Measurements from ENCODE around the gene NLRP5.
"Not testable (repeated sequence)": the region's sequence is repeated elsewhere in the genome, so short reads cannot be mapped to it uniquely, and the experiment has no call there.

Gene NLRP5

DNA sequence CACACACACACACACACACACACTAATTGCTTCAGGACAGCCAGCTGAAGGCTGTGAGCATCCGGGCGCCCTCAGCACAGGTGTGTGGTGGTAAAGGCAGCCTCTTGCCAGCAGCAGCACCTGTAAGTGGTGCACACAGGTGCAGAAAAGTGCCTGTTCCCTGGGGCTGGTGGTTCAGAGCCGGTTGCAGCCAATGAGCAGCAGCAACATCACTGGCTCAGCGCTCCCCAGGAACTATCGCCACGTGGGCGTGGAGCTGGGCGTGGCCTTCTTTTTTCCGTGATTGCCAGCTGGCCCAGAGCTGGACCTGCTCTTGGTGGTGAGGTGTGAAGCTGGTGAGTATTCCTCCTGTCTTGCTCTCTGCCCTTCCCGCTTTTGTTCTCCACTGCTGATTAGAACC is at the start of gene NLRP5:
TSS of gene NLRP5 (plus strand) at position 289 of the 400 bp plus-strand sequence.
- Mint-ChIP-seq H3K9me3 (no peaks in the 10 kb centered on the region), H3K36me3 (ENCODE audit: insufficient read depth) (no peaks in the 10 kb centered on the region)
- ATAC-seq (replicated peaks; ENCODE audit: extremely low read depth, poor library complexity, severe bottlenecking): no peak

DNA sequence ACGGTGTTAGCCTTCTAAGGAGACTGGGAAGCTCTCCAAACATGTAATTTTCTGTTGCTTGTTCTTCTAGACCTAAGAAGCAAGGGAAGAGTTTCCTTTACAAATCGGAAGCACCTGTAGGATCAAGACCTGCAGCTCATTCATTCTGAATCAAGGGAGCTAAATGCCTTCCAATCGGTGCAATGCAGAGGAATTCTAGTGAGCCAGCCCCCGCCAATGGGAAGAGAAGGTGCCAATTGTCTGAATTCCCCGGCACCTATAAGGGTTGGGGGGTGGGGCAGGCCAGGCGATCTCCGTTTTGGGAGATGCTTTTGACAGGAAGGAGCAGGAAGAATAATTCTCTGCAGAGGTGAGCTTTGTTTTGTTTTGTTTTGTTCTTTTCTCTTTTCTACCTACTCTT is 47.4 kb upstream of the NLRP5 start:
- DNase-seq (ENCODE audit: low spot score in 2 of 2): no peak
- peaks cover 12% of the 10 kb centered on the region for H3K9me3 Mint-ChIP-seq
- no peak overlapping the region for H3K27ac Mint-ChIP-seq (ENCODE audit: low read depth)
- ATAC-seq (replicated peaks; ENCODE audit: extremely low read depth, poor library complexity, severe bottlenecking): no peak
- H3K36me3 Mint-ChIP-seq (ENCODE audit: insufficient read depth): peaks cover 6% of the 10 kb centered on the region
- no peaks in the 10 kb centered on the region for H3K4me1 Mint-ChIP-seq
- H3K4me3 Mint-ChIP-seq: no peak overlapping the region
- H3K27me3 Mint-ChIP-seq: peaks cover 8% of the 10 kb centered on the region

More for the DNA sequence above, at the start of gene NLRP5:
- no peak for DNase-seq (ENCODE audit: low spot score in 2 of 2)
- Mint-ChIP-seq H3K27me3 (no peaks in the 10 kb centered on the region), H3K27ac (ENCODE audit: low read depth) (no peak within 1 kb of the TSS), H3K4me1 (no peaks in the 10 kb centered on the region), H3K4me3 (no peak within 1 kb of the TSS)

- no peak for DNase-seq (ENCODE audit: low spot score in 2 of 2)
- peaks cover 6% of the 10 kb centered on the region for H3K9me3 Mint-ChIP-seq
- no peak for ATAC-seq (replicated peaks; ENCODE audit: extremely low read depth, poor library complexity, severe bottlenecking)
- no peak overlapping the region for H3K27ac Mint-ChIP-seq (ENCODE audit: low read depth)
- H3K36me3 Mint-ChIP-seq (ENCODE audit: insufficient read depth): peaks cover 3% of the 10 kb centered on the region
- no peaks in the 10 kb centered on the region for H3K4me1 Mint-ChIP-seq
- no peak overlapping the region for H3K4me3 Mint-ChIP-seq
- no peaks in the 10 kb centered on the region for H3K27me3 Mint-ChIP-seq
Measured at GRCh38 chr19:55940306-55940705, 46.3 kb upstream of the NLRP5 start.

DNA sequence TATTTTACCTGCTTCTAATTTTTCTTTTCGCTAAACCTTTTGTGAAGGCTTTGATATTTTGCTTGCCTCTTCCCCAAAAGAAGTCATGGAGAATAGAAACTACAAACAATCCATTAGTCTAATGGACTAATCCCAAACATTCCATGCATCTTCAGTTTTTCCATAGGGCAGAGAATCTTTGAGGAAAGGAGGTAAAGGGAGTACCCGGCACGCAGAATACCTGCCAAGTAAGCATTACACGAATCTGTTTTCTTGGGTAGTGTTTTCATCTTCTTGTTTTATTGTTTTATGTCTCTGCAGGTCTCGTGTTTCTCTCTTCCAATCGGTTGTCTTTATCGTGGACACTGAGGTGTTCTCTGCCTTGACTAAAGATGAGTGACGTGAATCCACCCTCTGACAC is 39.0 kb upstream of the NLRP5 start, which contains the start of gene NLRP8:
TSS of gene NLRP8 (plus strand) at position 301 of the 400 bp plus-strand sequence.
- Mint-ChIP-seq H3K27me3 (no peaks in the 10 kb centered on the region), H3K36me3 (ENCODE audit: insufficient read depth) (no peaks in the 10 kb centered on the region), H3K4me3 (no peak within 1 kb of the TSS), H3K9me3 (peaks cover 15% of the 10 kb centered on the region), H3K4me1 (no peaks in the 10 kb centered on the region), H3K27ac (ENCODE audit: low read depth) (no peak within 1 kb of the TSS)
- DNase-seq (ENCODE audit: low spot score in 2 of 2) (no peak), ATAC-seq (replicated peaks; ENCODE audit: extremely low read depth, poor library complexity, severe bottlenecking) (no peak)

DNA sequence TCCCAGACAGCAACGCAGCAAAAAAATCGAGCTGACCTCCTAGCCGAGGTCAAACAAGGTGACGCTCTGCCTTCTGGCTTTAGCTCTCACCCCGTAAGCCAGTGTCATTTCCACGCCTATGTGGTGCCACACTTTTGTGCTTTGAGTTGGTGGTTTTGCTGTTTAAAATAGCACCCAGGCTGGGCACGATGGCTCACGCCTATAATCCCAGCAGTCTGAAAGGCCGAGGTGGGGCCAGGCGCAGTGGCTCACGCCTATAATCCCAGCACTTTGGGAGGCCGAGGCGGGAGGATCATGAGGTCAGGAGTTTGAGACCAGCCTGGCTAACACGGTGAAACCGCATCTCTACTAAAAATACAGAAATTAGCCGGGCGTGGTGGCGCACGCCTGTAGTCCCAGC is 36.0 kb upstream of the NLRP5 start:
- ATAC-seq (replicated peaks; ENCODE audit: extremely low read depth, poor library complexity, severe bottlenecking); H3K4me3 Mint-ChIP-seq; DNase-seq (ENCODE audit: low spot score in 2 of 2); H3K36me3 Mint-ChIP-seq (ENCODE audit: insufficient read depth); H3K27me3 Mint-ChIP-seq; H3K4me1 Mint-ChIP-seq; H3K9me3 Mint-ChIP-seq; H3K27ac Mint-ChIP-seq (ENCODE audit: low read depth): not testable (repeated sequence)

GRCh38 chr19:55956431-55956830 is 30.1 kb upstream of the NLRP5 start:
- ATAC-seq (replicated peaks; ENCODE audit: extremely low read depth, poor library complexity, severe bottlenecking) (no peak), DNase-seq (ENCODE audit: low spot score in 2 of 2) (no peak)
- no peaks in the 10 kb centered on the region for H3K36me3 Mint-ChIP-seq (ENCODE audit: insufficient read depth)
- no peaks in the 10 kb centered on the region for H3K9me3 Mint-ChIP-seq
- no peaks in the 10 kb centered on the region for H3K27me3 Mint-ChIP-seq
- H3K4me1 Mint-ChIP-seq: no peaks in the 10 kb centered on the region
- H3K4me3 Mint-ChIP-seq: no peak overlapping the region
- H3K27ac Mint-ChIP-seq (ENCODE audit: low read depth): no peak overlapping the region

DNA sequence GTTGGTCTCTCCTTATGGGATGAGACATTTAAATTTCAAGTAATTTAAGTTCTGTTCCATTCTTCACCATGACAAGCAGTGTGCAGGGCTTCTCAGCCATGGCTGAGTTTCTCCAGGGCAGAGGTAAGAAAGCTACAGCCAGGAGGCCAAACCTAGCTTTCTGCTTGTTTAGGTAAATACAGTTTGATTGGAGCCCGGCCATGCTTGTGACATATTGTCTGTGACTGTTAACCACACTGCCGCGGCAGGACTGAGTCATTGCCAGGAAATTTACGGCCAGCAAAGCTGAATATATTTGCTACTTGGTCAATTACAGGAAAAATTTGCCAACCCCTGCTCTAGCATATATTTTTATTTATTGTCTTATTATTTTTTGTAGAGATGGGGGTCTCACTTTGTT is 28.2 kb upstream of the NLRP5 start:
- H3K4me1 Mint-ChIP-seq: no peaks in the 10 kb centered on the region
- no peaks in the 10 kb centered on the region for H3K36me3 Mint-ChIP-seq (ENCODE audit: insufficient read depth)
- H3K27me3 Mint-ChIP-seq: no peaks in the 10 kb centered on the region
- ATAC-seq (replicated peaks; ENCODE audit: extremely low read depth, poor library complexity, severe bottlenecking) (no peak), DNase-seq (ENCODE audit: low spot score in 2 of 2) (no peak)
- no peak overlapping the region for H3K27ac Mint-ChIP-seq (ENCODE audit: low read depth)
- H3K4me3 Mint-ChIP-seq: no peak overlapping the region
- no peaks in the 10 kb centered on the region for H3K9me3 Mint-ChIP-seq

DNA sequence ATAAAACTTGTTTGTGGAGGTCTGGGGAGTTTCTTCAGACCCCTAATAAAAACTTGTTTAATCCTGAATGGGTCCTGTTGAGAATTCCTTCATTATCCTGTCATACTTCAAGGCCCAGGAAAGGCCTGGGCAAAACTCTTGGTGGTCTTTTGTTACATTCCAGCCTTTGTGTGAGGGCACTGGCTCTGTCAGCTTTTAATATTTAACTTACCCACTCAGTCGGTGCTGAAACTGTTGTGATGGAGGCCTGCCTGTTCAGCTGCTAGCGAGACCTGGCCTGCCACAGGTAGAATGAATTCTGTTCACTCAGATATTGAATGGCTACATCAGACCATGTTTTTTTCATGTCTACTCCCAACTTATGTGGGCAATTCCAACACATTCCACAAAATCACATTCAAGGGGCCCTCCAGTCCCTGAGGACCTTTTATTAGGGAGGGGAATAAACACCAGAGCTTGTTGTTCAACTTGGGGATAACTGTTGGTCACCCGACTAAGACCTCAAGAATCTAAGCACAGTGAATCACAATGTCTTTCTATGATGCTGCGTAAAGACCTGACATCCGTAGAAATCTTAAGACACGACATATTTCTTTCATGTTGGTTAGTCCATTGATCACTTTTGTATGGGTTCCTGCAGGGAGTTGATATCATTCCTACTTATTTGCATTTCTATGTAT is 26.4 kb upstream of the NLRP5 start:
- no peaks in the 10 kb centered on the region for H3K36me3 Mint-ChIP-seq (ENCODE audit: insufficient read depth)

DNA sequence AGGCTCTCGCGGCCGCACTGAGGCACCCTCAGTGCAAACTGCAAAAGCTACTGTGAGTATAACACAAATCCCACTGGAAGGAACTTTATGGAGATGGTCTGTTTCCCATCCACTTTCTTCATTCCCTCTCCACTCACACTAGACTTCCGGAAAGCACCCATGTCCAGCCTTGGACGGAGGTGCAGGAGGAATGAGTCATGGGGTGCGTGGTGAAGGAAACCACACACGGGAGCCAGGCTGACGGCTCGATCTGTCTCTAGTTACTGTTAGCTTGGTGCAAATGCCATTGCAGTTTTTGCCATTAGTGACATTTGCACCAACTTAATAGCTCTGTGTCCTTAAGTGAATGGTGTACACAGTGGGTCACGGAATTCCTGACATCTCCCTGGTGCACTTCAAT is 24.4 kb upstream of the NLRP5 start:
- ATAC-seq (replicated peaks; ENCODE audit: extremely low read depth, poor library complexity, severe bottlenecking): no peak
- no peak overlapping the region for H3K4me3 Mint-ChIP-seq
- no peaks in the 10 kb centered on the region for H3K4me1 Mint-ChIP-seq
- DNase-seq (ENCODE audit: low spot score in 2 of 2): no peak
- H3K9me3 Mint-ChIP-seq: peaks cover 5% of the 10 kb centered on the region
- H3K36me3 Mint-ChIP-seq (ENCODE audit: insufficient read depth): no peaks in the 10 kb centered on the region
- no peak overlapping the region for H3K27ac Mint-ChIP-seq (ENCODE audit: low read depth)
- H3K27me3 Mint-ChIP-seq: no peaks in the 10 kb centered on the region

More for the DNA sequence above, 26.4 kb upstream of the NLRP5 start:
- DNase-seq (ENCODE audit: low spot score in 2 of 2) (no peak), ATAC-seq (replicated peaks; ENCODE audit: extremely low read depth, poor library complexity, severe bottlenecking) (no peak)
- H3K4me1 Mint-ChIP-seq: no peaks in the 10 kb centered on the region
- H3K9me3 Mint-ChIP-seq: no peaks in the 10 kb centered on the region
- H3K4me3 Mint-ChIP-seq: no peak overlapping the region
- no peak overlapping the region for H3K27ac Mint-ChIP-seq (ENCODE audit: low read depth)
- H3K27me3 Mint-ChIP-seq: no peaks in the 10 kb centered on the region

GRCh38 chr19:55973982-55974381 is 12.6 kb upstream of the NLRP5 start:
- DNase-seq (ENCODE audit: low spot score in 2 of 2) (no peak), ATAC-seq (replicated peaks; ENCODE audit: extremely low read depth, poor library complexity, severe bottlenecking) (no peak)
- H3K4me3 Mint-ChIP-seq: no peak overlapping the region
- no peaks in the 10 kb centered on the region for H3K4me1 Mint-ChIP-seq
- H3K9me3 Mint-ChIP-seq: peaks cover 18% of the 10 kb centered on the region
- peaks cover 11% of the 10 kb centered on the region for H3K27me3 Mint-ChIP-seq
- H3K36me3 Mint-ChIP-seq (ENCODE audit: insufficient read depth): no peaks in the 10 kb centered on the region
- no peak overlapping the region for H3K27ac Mint-ChIP-seq (ENCODE audit: low read depth)

DNA sequence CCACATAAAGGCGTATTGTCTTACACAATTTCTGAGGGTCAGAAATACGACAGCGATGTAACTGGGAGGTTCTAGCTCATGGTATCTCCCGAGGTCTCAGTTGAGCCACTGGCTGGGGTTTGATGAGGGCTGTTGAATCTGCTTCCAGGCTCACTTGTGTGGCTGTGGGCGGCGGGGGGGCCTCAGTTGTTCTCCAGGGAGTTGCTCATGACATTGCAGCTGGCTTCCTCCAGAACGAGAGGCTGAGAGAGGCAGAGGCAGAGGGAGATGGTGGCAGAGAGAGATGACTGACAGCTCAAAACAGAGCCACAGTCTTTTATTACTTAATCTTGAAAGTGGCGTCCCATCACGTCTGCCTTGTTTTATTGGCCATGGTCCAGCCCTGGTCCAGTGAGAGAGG is 6.2 kb upstream of the NLRP5 start:
- Mint-ChIP-seq H3K36me3 (ENCODE audit: insufficient read depth) (no peaks in the 10 kb centered on the region), H3K4me3 (no peak overlapping the region), H3K27me3 (peaks cover 16% of the 10 kb centered on the region), H3K4me1 (no peaks in the 10 kb centered on the region), H3K9me3 (no peaks in the 10 kb centered on the region), H3K27ac (ENCODE audit: low read depth) (no peak overlapping the region)
- DNase-seq (ENCODE audit: low spot score in 2 of 2): no peak
- ATAC-seq (replicated peaks; ENCODE audit: extremely low read depth, poor library complexity, severe bottlenecking): no peak

DNA sequence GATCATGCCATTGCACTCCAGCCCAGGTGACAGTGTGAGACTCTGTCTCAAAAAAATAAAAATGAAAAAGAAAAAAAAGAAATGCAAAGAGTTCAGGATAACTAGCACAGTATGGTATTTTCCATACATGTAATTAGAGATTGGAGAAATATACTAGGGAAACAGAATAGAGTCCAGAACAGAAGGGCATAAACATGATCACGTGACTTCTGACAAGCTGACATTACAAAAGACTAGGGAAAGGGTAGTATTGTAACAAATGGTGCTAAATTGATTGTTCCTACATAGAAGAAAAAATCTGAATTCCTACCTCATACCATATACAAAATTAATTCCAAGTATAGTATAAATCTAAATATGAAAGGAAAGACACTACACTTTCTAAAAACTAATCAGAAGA is 1.3 kb upstream of the NLRP5 start:
- Mint-ChIP-seq H3K36me3 (ENCODE audit: insufficient read depth) (no peaks in the 10 kb centered on the region), H3K27ac (ENCODE audit: low read depth) (no peak overlapping the region), H3K4me3 (no peak overlapping the region), H3K4me1 (no peaks in the 10 kb centered on the region), H3K27me3 (peaks cover 8% of the 10 kb centered on the region), H3K9me3 (no peaks in the 10 kb centered on the region)
- DNase-seq (ENCODE audit: low spot score in 2 of 2) (no peak), ATAC-seq (replicated peaks; ENCODE audit: extremely low read depth, poor library complexity, severe bottlenecking) (no peak)

DNA sequence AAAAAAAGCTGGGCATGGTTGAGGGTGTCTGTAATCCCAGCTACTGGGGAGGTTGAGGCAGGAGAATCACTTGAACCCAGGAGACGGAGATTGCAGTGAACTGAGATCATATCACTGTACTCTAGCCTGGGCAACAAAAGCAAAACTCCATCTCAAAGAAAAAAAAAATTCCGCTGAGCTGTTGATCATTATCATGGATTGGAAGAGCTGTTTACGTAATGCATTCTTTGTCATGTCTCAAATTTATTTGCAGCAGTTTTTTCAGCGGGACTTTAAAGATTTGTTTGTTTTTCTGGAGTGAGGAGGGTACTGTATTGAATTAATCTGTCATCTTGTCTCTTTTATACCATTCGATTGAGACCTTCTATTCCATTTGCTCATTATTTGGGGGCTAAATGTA is 4.3 kb downstream of the NLRP5 start:
- H3K4me1 Mint-ChIP-seq: no peaks in the 10 kb centered on the region
- H3K4me3 Mint-ChIP-seq: no peak overlapping the region
- peaks cover 16% of the 10 kb centered on the region for H3K9me3 Mint-ChIP-seq
- no peaks in the 10 kb centered on the region for H3K27me3 Mint-ChIP-seq
- peaks cover 5% of the 10 kb centered on the region for H3K36me3 Mint-ChIP-seq (ENCODE audit: insufficient read depth)
- no peak for DNase-seq (ENCODE audit: low spot score in 2 of 2)
- ATAC-seq (replicated peaks; ENCODE audit: extremely low read depth, poor library complexity, severe bottlenecking): no peak
- no peak overlapping the region for H3K27ac Mint-ChIP-seq (ENCODE audit: low read depth)
